Measurements from ENCODE around the gene RPL9.

The RPL9 gene

DNA sequence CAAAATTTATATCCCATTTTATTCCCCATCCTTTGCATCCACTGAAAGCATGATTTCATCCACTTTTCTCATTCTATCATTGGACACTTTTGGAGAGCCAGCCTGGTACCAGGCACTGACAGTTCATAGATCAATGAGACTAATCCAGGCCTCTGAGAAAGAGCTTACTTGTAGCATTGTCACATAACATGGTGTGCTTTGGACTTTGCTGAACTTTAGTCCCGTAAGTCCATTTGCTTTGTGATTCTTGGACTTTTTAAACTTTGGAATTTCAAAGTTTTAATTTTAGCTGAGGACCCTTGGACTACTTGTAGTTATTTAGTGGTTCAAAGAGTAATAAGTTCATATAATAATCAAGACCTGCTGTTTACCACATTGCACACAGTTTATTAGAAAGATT lies 11.7 kb upstream of the RPL9 start:
- Histone ChIP-seq H2AFZ (ENCODE audit: low read depth) (no peak overlapping the region), H3K4me2 (no peak overlapping the region), H4K20me1 (ENCODE audit: insufficient read depth) (no peaks in the 10 kb centered on the region), H3K79me2 (ENCODE audit: insufficient read depth, low read depth) (no peaks in the 10 kb centered on the region), H3K4me1 (ENCODE audit: low read depth, poor library complexity, severe bottlenecking) (peaks cover 13% of the 10 kb centered on the region), H3K9ac (no peak overlapping the region), H3K27me3 (ENCODE audit: insufficient read depth, low read depth) (no peaks in the 10 kb centered on the region), H3K4me3 (IDR thresholded peaks at IDR 0.05; ENCODE audit: insufficient read depth, low read depth, low read length) (no peak overlapping the region), H3K36me3 (ENCODE audit: insufficient read depth) (no peaks in the 10 kb centered on the region), H3K27ac (no peak overlapping the region)
- TF ChIP-seq, protein P1, sequence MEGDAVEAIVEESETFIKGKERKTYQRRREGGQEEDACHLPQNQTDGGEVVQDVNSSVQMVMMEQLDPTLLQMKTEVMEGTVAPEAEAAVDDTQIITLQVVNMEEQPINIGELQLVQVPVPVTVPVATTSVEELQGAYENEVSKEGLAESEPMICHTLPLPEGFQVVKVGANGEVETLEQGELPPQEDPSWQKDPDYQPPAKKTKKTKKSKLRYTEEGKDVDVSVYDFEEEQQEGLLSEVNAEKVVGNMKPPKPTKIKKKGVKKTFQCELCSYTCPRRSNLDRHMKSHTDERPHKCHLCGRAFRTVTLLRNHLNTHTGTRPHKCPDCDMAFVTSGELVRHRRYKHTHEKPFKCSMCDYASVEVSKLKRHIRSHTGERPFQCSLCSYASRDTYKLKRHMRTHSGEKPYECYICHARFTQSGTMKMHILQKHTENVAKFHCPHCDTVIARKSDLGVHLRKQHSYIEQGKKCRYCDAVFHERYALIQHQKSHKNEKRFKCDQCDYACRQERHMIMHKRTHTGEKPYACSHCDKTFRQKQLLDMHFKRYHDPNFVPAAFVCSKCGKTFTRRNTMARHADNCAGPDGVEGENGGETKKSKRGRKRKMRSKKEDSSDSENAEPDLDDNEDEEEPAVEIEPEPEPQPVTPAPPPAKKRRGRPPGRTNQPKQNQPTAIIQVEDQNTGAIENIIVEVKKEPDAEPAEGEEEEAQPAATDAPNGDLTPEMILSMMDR (conservative IDR thresholded peaks at IDR 0.05; ENCODE audit: low read depth, low read length): no peak

DNA sequence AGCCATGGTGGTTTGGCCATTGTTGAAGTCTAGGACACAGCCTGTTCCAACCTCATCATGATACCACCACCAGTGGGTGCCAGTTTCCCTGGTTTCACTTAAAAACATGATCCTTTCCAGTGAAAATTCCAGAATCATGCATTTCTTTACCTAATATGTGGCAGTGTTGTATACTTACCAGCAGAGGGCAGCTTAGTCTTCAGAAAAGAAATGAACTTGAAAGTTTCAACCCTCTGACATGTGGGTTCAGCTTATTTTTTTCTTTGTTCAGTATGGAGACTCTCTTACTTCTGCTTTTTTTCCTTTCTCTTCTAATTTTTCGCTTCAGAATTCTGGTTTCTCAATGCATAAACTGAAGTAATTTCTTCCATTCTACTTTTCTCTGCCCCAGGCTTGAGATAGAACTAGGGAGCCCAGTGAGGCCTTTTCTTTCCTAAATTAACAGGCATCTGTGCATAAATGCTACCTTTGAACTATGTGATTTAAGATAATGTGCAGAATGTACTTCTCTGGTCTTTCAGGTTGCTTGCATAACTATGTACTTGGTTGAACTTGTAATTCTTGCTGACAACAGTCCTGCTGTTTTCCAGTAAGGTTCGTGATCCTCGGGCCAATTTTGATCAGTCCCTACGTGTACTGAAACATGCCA lies 10.8 kb upstream of the RPL9 start:
- Histone ChIP-seq H3K27me3 (ENCODE audit: insufficient read depth, low read depth) (no peaks in the 10 kb centered on the region), H3K36me3 (ENCODE audit: insufficient read depth) (no peaks in the 10 kb centered on the region), H2AFZ (ENCODE audit: low read depth) (peak overlapping the region; percentile 35; the same call in 1 of the 2 replicates), H3K79me2 (ENCODE audit: insufficient read depth, low read depth) (no peaks in the 10 kb centered on the region), H3K4me3 (IDR thresholded peaks at IDR 0.05; ENCODE audit: insufficient read depth, low read depth, low read length) (no peak overlapping the region), H3K9ac (no peak overlapping the region), H3K27ac (peak overlapping the region; percentile 18; the same call in 1 of the 2 replicates), H3K4me1 (ENCODE audit: low read depth, poor library complexity, severe bottlenecking) (peaks cover 13% of the 10 kb centered on the region), H4K20me1 (ENCODE audit: insufficient read depth) (no peaks in the 10 kb centered on the region), H3K4me2 (peak overlapping the region; percentile 29; the same call in 1 of the 2 replicates)
- TF ChIP-seq, protein P1 (conservative IDR thresholded peaks at IDR 0.05; ENCODE audit: low read depth, low read length): peak; percentile 82

DNA sequence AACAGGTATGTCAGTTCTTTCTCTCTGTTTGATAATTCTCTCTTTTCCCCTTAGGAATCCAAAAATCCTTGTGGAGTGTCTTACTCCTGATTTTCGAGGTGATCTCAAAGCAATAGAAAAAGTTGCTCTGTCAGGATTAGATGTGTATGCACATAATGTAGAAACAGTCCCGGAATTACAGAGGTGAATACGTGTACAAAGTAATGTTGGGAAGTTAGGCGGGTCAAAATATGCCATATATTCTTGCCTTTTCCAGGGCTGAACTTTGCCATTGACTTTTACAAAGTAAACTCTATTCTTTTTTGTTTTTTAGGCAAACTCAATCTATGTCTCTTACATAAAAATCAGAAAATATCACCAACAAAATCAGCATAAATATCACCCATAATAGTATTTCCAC lies 8.7 kb upstream of the RPL9 start:
- no peaks in the 10 kb centered on the region for H4K20me1 ChIP-seq (ENCODE audit: insufficient read depth)
- no peak overlapping the region for H2AFZ ChIP-seq (ENCODE audit: low read depth)
- no peak overlapping the region for H3K4me3 ChIP-seq (IDR thresholded peaks at IDR 0.05; ENCODE audit: insufficient read depth, low read depth, low read length)
- H3K4me2 ChIP-seq: no peak overlapping the region
- no peak overlapping the region for H3K27ac ChIP-seq
- peaks cover 13% of the 10 kb centered on the region for H3K4me1 ChIP-seq (ENCODE audit: low read depth, poor library complexity, severe bottlenecking)
- no peaks in the 10 kb centered on the region for H3K79me2 ChIP-seq (ENCODE audit: insufficient read depth, low read depth)
- no peak overlapping the region for H3K9ac ChIP-seq
- no peaks in the 10 kb centered on the region for H3K36me3 ChIP-seq (ENCODE audit: insufficient read depth)
- no peaks in the 10 kb centered on the region for H3K27me3 ChIP-seq (ENCODE audit: insufficient read depth, low read depth)
- TF ChIP-seq, protein P1 (conservative IDR thresholded peaks at IDR 0.05; ENCODE audit: low read depth, low read length): no peak

DNA sequence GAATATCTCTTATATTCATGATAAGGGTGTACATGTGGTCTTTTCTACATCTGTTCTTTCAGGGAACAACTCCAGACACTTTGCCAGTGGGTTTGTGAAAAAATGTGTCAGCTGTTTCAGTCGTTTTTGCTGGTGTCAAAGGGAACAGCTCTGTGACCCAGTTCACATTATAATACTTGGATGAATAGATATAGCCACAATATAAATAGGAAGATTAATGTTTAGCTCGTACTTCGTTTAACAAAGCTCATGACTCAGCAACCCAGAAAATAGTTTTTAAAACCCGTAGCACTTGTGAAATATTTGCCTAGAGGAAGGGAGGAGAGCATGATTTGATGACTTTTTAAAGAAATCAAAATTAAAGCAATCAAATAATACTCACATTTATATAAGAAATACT lies 8.0 kb upstream of the RPL9 start:
- Histone ChIP-seq H3K4me1 (ENCODE audit: low read depth, poor library complexity, severe bottlenecking) (peaks cover 13% of the 10 kb centered on the region), H3K79me2 (ENCODE audit: insufficient read depth, low read depth) (no peaks in the 10 kb centered on the region), H3K4me2 (no peak overlapping the region), H3K9ac (no peak overlapping the region), H3K27ac (no peak overlapping the region), H3K4me3 (IDR thresholded peaks at IDR 0.05; ENCODE audit: insufficient read depth, low read depth, low read length) (no peak overlapping the region), H3K27me3 (ENCODE audit: insufficient read depth, low read depth) (no peaks in the 10 kb centered on the region), H4K20me1 (ENCODE audit: insufficient read depth) (no peaks in the 10 kb centered on the region), H3K36me3 (ENCODE audit: insufficient read depth) (no peaks in the 10 kb centered on the region), H2AFZ (ENCODE audit: low read depth) (no peak overlapping the region)
- TF ChIP-seq, protein P1 (conservative IDR thresholded peaks at IDR 0.05; ENCODE audit: low read depth, low read length): no peak

Measured in KMS-11 (cell line).